ENCODE results near the gene DNLZ.
"Not testable (repeated sequence)": the region's sequence is repeated elsewhere in the genome, so short reads cannot be mapped to it uniquely, and the experiment has no call there.

The DNLZ gene

DNA sequence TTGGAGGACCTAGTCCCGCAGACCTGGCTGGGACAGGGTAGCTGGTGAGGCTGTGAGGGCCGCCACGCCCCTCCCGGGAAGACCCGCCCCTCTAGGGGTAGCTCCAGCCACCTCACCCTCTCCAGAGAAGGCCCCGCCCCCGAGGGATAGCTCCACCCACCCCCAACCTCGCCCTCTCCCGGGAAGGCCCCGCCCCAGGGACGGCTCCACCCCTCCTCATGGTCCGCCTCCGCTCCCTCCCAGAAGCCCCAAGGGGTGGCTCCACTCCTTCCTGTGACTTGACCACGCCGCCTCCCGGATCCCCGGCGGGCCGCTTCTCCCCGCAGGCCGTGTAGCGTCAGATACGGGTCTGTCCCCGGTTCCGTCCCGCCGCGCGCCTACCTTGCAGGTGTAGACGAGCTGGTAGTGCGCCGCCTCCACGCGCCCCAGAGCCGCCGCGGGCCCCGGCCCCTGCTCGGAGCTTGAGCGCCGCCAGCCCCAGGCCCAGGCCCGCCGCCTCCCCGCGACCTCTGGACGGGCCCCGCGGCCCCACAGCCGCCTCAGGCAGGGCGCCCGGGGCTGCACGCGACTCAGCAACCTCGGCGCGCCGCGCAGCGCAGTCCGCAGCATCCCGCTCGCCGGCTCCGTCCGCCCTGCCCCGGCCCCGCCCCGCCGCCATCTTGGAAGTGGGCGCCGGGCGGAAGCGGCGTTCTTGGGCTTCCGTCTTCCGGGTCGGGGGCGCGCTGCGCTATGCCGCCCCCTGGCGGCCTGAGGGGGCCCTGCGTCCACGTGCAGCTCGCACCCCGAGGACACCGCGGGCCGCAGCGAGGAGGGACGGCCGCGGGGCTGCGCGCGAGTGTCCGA is at the start of gene DNLZ:
DNLZ (minus strand) TSS at position 639 of the 843 bp plus-strand sequence; CDS start at position 609, 30 bp downstream.
- TF ChIP-seq, protein P1, sequence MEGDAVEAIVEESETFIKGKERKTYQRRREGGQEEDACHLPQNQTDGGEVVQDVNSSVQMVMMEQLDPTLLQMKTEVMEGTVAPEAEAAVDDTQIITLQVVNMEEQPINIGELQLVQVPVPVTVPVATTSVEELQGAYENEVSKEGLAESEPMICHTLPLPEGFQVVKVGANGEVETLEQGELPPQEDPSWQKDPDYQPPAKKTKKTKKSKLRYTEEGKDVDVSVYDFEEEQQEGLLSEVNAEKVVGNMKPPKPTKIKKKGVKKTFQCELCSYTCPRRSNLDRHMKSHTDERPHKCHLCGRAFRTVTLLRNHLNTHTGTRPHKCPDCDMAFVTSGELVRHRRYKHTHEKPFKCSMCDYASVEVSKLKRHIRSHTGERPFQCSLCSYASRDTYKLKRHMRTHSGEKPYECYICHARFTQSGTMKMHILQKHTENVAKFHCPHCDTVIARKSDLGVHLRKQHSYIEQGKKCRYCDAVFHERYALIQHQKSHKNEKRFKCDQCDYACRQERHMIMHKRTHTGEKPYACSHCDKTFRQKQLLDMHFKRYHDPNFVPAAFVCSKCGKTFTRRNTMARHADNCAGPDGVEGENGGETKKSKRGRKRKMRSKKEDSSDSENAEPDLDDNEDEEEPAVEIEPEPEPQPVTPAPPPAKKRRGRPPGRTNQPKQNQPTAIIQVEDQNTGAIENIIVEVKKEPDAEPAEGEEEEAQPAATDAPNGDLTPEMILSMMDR (IDR thresholded peaks at IDR 0.05; ENCODE audit: insufficient read depth, missing control alignments) = peak; percentile 78
- no peak for FAIRE-seq
- peak; percentile 97 for DNase-seq (ENCODE audit: insufficient read length, low spot score)

DNA sequence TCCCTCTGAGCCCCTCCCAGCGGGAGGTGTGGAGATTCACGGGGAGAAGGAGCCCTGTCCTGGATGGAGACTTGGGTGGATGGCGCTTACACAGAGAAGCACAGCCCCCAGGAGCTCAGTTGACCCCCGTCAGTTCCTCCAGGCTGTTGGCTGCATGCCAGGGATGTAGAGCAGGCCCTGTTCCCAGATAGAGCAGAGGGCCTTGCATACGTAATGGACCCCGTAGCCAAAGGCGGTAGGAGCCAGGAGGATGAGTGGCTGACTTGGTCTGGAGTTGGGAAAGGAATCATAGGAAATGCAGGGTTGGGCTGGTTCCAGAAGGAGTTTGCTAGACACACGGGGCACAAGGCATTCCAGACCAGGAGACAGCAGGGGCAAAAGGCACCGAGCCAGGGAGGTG is 49.4 kb upstream of the DNLZ start:
- DNase-seq (ENCODE audit: insufficient read length, low spot score) = no peak
- TF ChIP-seq, protein P1 (IDR thresholded peaks at IDR 0.05; ENCODE audit: insufficient read depth, missing control alignments) = no peak
- no peak for FAIRE-seq

DNA sequence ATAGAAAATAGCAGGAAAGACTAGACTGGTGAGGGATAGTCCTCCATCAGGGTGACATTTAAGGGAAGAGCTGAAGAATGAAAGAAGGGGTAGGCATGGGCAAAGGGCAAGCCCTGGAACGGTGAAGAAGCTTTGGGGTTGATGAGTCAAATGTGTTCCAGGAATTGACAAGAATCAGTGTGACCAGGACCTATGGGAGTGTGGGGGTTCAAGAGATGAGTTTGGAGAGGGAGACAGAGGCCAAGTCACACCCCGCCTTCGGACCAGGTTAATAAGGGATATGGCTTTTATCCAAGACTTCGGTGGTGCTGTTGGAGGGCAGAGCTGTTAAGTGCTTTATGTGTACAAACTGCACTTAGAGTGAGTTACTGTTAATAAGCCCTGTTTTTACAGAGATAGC is 47.8 kb upstream of the DNLZ start:
- TF ChIP-seq, protein P1 (IDR thresholded peaks at IDR 0.05; ENCODE audit: insufficient read depth, missing control alignments) = no peak
- FAIRE-seq (no peak), DNase-seq (ENCODE audit: insufficient read length, low spot score) (no peak)

DNA sequence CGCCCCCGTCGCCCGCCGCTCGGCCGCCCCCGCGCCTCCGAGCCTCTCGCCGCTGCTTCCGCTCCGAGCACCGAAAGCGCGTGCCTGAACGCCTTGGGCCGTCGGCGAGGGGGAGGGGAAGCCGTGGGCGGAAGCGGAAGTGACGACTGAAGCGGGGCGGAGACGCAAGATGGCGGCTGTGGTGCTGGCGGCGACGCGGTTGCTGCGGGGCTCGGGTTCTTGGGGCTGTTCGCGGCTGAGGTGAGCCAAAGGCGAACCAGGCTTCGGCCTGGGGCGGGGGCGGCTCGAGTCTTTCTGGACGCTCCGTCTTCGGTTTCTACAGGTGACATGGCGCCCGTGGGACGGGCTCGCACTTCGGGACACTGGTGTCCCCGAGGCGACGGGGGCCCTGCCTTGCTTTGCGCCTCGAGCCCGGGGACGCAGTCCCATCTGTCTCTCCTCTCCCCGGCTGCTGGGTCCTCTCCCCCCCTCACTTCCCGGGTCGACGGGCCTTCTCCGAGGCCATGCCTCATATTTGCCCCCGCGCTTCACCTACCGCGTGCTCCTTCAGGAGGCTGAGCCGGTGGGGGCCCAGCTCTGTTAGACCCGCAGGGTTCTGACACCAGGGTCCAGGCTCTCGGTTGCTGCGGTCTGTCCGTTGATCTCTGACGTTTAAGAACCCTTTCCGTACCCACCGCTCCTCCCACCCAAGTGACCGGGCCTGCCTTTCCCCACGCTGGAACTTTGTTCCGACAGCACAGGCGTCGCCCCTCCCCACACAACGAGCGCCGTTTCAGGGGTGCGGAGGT is 47.1 kb upstream of the DNLZ start, which contains the start of the genes ENTR1 and PMPCA:
ENTR1 (minus strand) TSS at position 115 of the 788 bp plus-strand sequence. CDS start 217 bp downstream, outside the sequence.
PMPCA (plus strand) TSS at position 159 of the 788 bp plus-strand sequence; CDS start at position 170, 11 bp downstream.
- TF ChIP-seq, protein P1 (IDR thresholded peaks at IDR 0.05; ENCODE audit: insufficient read depth, missing control alignments) = no peak
- FAIRE-seq (no peak), DNase-seq (ENCODE audit: insufficient read length, low spot score) (peak; percentile 97)

- TF ChIP-seq, protein P1 (IDR thresholded peaks at IDR 0.05; ENCODE audit: insufficient read depth, missing control alignments) = no peak
- no peak for DNase-seq (ENCODE audit: insufficient read length, low spot score)
- FAIRE-seq = no peak
These were observed 46.3 kb upstream of the DNLZ start for GRCh38 chr9:136409557-136410455.

DNA sequence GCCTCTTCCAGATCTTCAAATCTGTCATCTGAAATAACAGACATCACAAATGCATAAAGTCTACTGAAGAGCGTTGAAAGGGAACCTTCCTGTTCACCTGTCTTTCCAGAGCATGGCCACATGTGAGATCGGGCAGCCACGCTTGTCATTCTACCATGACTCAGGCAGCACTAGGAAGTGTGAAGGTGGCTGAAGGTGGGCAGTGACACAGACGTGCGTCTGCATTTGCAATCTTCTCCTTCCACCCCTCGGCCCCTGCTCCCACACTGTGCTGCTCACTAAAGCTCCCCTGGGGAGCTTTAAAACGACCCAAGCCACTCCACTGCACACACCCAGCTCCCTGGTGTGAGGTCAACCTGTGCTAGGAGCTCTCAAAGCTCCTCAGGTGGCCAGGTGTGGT is 44.4 kb upstream of the DNLZ start:
- TF ChIP-seq, protein P1 (IDR thresholded peaks at IDR 0.05; ENCODE audit: insufficient read depth, missing control alignments) = no peak
- FAIRE-seq = no peak
- DNase-seq (ENCODE audit: insufficient read length, low spot score) = no peak

- FAIRE-seq = not testable (repeated sequence)
These were observed 43.5 kb upstream of the DNLZ start for GRCh38 chr9:136407061-136407460.

GRCh38 chr9:136405904-136406303 is 42.4 kb upstream of the DNLZ start:
- DNase-seq (ENCODE audit: insufficient read length, low spot score); FAIRE-seq: not testable (repeated sequence)

More at GRCh38 chr9:136407061-136407460, 43.5 kb upstream of the DNLZ start:
- DNase-seq (ENCODE audit: insufficient read length, low spot score) = not testable (repeated sequence)
